HEK293 (cell line): ENCODE results near the gene HPSE.

Source experiments
- CTCF ChIA-PET: fragments of 350-600 bp; formaldehyde crosslinking; extraction: SDS; loops from one replicate; lab custom pipeline; 2021; ENCODE audit warnings: antibody characterized with exemption; lab: Yijun Ruan, JAX
- POLR2A ChIA-PET: fragments of 300-600 bp; formaldehyde crosslinking; extraction: SDS; loops from one replicate; lab custom pipeline; 2020; ENCODE audit warnings: antibody characterized with exemption, inconsistent platforms; lab: Yijun Ruan, JAX
- H3K27ac ChIP-seq: fragments of 200-500 bp; sonication (Bioruptor generic); 2 replicates; pipeline ENCODE4 v1.5.1; 2014; ENCODE audit warnings: low read depth, low read length, control low read depth, inconsistent platforms; ENCODE audit errors: extremely low read depth
- H3K36me3 ChIP-seq, 2 experiments: fragments of 200-500 bp in 1 of 2; sonication (Bioruptor generic) in 1 of 2; 1 replicate in 1 of 2; 2 replicates in 1 of 2; pipeline ENCODE4 v1.5.1; 2014 to 2017; ENCODE audit warnings: inconsistent platforms in 2 of 2, low read length in 2 of 2; ENCODE audit not compliant: control insufficient read depth in 2 of 2, insufficient read depth in 1 of 2
- H3K4me1 ChIP-seq: fragments of 200-500 bp; sonication (Bioruptor generic); 2 replicates; pipeline ENCODE4 v1.5.1; 2014; ENCODE audit warnings: mild to moderate bottlenecking, low read length, inconsistent platforms; ENCODE audit not compliant: control insufficient read depth, insufficient read depth
- H3K4me3 ChIP-seq: 2 replicates; pipeline ENCODE4 v1.5.1; 2011; ENCODE audit warnings: low read depth, mild to moderate bottlenecking, control low read depth, low read length, moderate library complexity
- H3K9me3 ChIP-seq: fragments of 200-500 bp; sonication (Bioruptor generic); 2 replicates; pipeline ENCODE4 v1.5.1; 2014; ENCODE audit warnings: low read depth, low read length, inconsistent platforms; ENCODE audit not compliant: control insufficient read depth, insufficient read depth
- ATF2 ChIP-seq: fragments of 450-650 bp; formaldehyde crosslinking; IDR thresholded peaks from 2 replicates; pipeline ENCODE4 v1.5.1; 2016; ENCODE audit warnings: missing biosample characterization, missing genetic modification characterization, low read depth
- PRDM1 ChIP-seq: fragments of 450-650 bp; formaldehyde crosslinking; IDR thresholded peaks from 2 replicates; pipeline ENCODE4; 2016; ENCODE audit warnings: missing biosample characterization, missing genetic modification characterization
- SETDB1 ChIP-seq: IDR thresholded peaks from one replicate; pipeline ENCODE4 v1.6.1; 2017; ENCODE audit warnings: mild to moderate bottlenecking, low read length, moderate library complexity, mixed read lengths; ENCODE audit not compliant: insufficient read length
- ZBTB1 ChIP-seq: fragments of 450-650 bp; formaldehyde crosslinking; IDR thresholded peaks from 2 replicates; pipeline ENCODE4 v1.5.1; 2016; ENCODE audit warnings: missing biosample characterization, missing genetic modification characterization
- ZBTB49 ChIP-seq: fragments of 450-650 bp; formaldehyde crosslinking; IDR thresholded peaks from 2 replicates; pipeline ENCODE4 v1.5.1; 2016; ENCODE audit warnings: missing biosample characterization, missing genetic modification characterization, low read depth
- ZFP69B ChIP-seq: fragments of 450-650 bp; formaldehyde crosslinking; IDR thresholded peaks from 2 replicates; pipeline ENCODE4 v1.5.1; 2016; ENCODE audit warnings: missing biosample characterization, missing genetic modification characterization
- ZNF148 ChIP-seq: fragments of 450-650 bp; formaldehyde crosslinking; IDR thresholded peaks from 2 replicates; pipeline ENCODE4 v1.5.0; 2017; ENCODE audit warnings: missing biosample characterization, missing genetic modification characterization, borderline replicate concordance
- ZNF155 ChIP-seq: fragments of 450-650 bp; formaldehyde crosslinking; IDR thresholded peaks from 2 replicates; pipeline ENCODE4 v1.5.1; 2016; ENCODE audit warnings: missing biosample characterization, missing genetic modification characterization
- ZNF239 ChIP-seq: fragments of 450-650 bp; formaldehyde crosslinking; IDR thresholded peaks from 2 replicates; pipeline ENCODE4 v1.5.1; 2016; ENCODE audit warnings: missing biosample characterization, missing genetic modification characterization
- ZNF24 ChIP-seq: fragments of 450-650 bp; formaldehyde crosslinking; IDR thresholded peaks from 2 replicates; pipeline ENCODE4 v1.5.1; 2016; ENCODE audit warnings: missing biosample characterization, missing genetic modification characterization
- ZNF350 ChIP-seq: fragments of 450-650 bp; formaldehyde crosslinking; IDR thresholded peaks from 2 replicates; pipeline ENCODE4 v1.5.0; 2017; ENCODE audit warnings: missing biosample characterization, mild to moderate bottlenecking, missing genetic modification characterization
- ZNF394 ChIP-seq: fragments of 450-650 bp; formaldehyde crosslinking; IDR thresholded peaks from 2 replicates; pipeline ENCODE4 v1.5.1; 2016; ENCODE audit warnings: missing biosample characterization, missing genetic modification characterization, mild to moderate bottlenecking, moderate library complexity, borderline replicate concordance
- ZNF433 ChIP-seq: fragments of 450-650 bp; formaldehyde crosslinking; IDR thresholded peaks from 2 replicates; pipeline ENCODE4 v1.5.1; 2016; ENCODE audit warnings: missing biosample characterization, missing genetic modification characterization, low read depth
- ZNF449 ChIP-seq: fragments of 450-650 bp; formaldehyde crosslinking; IDR thresholded peaks from 2 replicates; pipeline ENCODE4 v1.5.1; 2017; ENCODE audit warnings: missing biosample characterization, mild to moderate bottlenecking, missing genetic modification characterization, moderate library complexity
- ZNF521 ChIP-seq: fragments of 450-650 bp; formaldehyde crosslinking; IDR thresholded peaks from 2 replicates; pipeline ENCODE4 v1.5.1; 2017; ENCODE audit warnings: missing biosample characterization, mild to moderate bottlenecking, missing genetic modification characterization
- ZNF639 ChIP-seq: fragments of 450-650 bp; formaldehyde crosslinking; IDR thresholded peaks from 2 replicates; pipeline ENCODE4 v1.5.1; 2016; ENCODE audit warnings: missing biosample characterization, missing genetic modification characterization
- ZNF660 ChIP-seq: fragments of 450-650 bp; IDR thresholded peaks from 2 replicates; pipeline ENCODE4 v1.5.1; 2018; ENCODE audit warnings: missing biosample characterization, mild to moderate bottlenecking, missing genetic modification characterization
- ZNF692 ChIP-seq: fragments of 450-650 bp; formaldehyde crosslinking; IDR thresholded peaks from 2 replicates; pipeline ENCODE4 v1.5.1; 2016; ENCODE audit warnings: missing biosample characterization, missing genetic modification characterization
- ZNF701 ChIP-seq: fragments of 450-650 bp; formaldehyde crosslinking; IDR thresholded peaks from 2 replicates; pipeline ENCODE4 v1.5.1; 2016; ENCODE audit warnings: missing biosample characterization, missing genetic modification characterization
- ZNF837 ChIP-seq: fragments of 450-650 bp; formaldehyde crosslinking; IDR thresholded peaks from 2 replicates; pipeline ENCODE4 v1.5.1; 2016; ENCODE audit warnings: missing biosample characterization, missing genetic modification characterization

HPSE gene

GRCh38 chr4:83259586-83259985 is 75.1 kb downstream of the HPSE start (continued):
- TF ChIP-seq ZBTB49 (tag by site-specific recombination) = no peak
- no peak for TF ChIP-seq ZBTB1 (tag by site-specific recombination)

- no peak overlapping the region for H3K4me3 ChIP-seq
- ChIA-PET POLR2A (no interaction called here), CTCF (no interaction called here)
- no peak for TF ChIP-seq SETDB1
- TF ChIP-seq ATF2 (tag by site-specific recombination) = no peak
- TF ChIP-seq ZNF692 = no peak
- TF ChIP-seq ZNF433 (tag by site-specific recombination) = no peak
- TF ChIP-seq ZNF155 = no peak
- no peak for TF ChIP-seq ZNF660 (tag by site-specific recombination)
- no peak for TF ChIP-seq ZNF148 (tag by site-specific recombination)
- TF ChIP-seq ZNF701 (tag by site-specific recombination) = no peak
- no peak for TF ChIP-seq ZFP69B (tag by site-specific recombination)
- no peak for TF ChIP-seq ZNF394 (tag by site-specific recombination)
- no peak for TF ChIP-seq ZNF837 (tag by site-specific recombination)
- no peak for TF ChIP-seq ZNF449 (tag by site-specific recombination)
- TF ChIP-seq ZNF24 (tag by site-specific recombination) = no peak
- no peak for TF ChIP-seq ZNF521 (tag by site-specific recombination)
- no peak for TF ChIP-seq ZNF639 (tag by site-specific recombination)
- TF ChIP-seq ZNF239 (tag by site-specific recombination) = no peak
- TF ChIP-seq PRDM1 (tag by site-specific recombination) = no peak
- no peak for TF ChIP-seq ZNF350
- no peaks in the 10 kb centered on the region for H3K4me1 ChIP-seq
- H3K9me3 ChIP-seq = no peaks in the 10 kb centered on the region
- peaks cover 5 to 20% of the 10 kb centered on the region in 2 experiments; a peak in 2 of 3 replicates for H3K36me3 ChIP-seq
- no peak overlapping the region for H3K27ac ChIP-seq
Measured at GRCh38 chr4:83258461-83258860, 76.2 kb downstream of the HPSE start.
